T-helper 17 cell (primary cell): ENCODE measurements around the gene PDZRN3. TPM values are rescaled to one million over a fixed set of nuclear protein-coding genes. Genes with fewer than 3 reads are reported as not detected.

Experiments used
- ATAC-seq: fragments of 150-1000 bp; cut with Tn5 transposase; 2 replicates; pipeline ENCODE4 v1.10.0; 2021; ENCODE audit warnings: mild to moderate bottlenecking, moderate library complexity
- DNase-seq, 3 donors: peaks; one replicate each; pipeline versions ENCODE4 v3.0.0 to v3.0.0-alpha.2; 2020 to 2021
- H3K9me3 ChIP-seq: one replicate; pipeline ENCODE4 v1.7.0; 2013; ENCODE audit warnings: low read length, mild to moderate bottlenecking; ENCODE audit not compliant: control insufficient read depth, poor library complexity, severe bottlenecking
- H3K27ac Mint-ChIP-seq: one replicate; pipeline ENCODE4 v1.8.0; 2022; ENCODE audit warnings: mild to moderate bottlenecking, moderate library complexity, mixed read lengths
- H3K27me3 Mint-ChIP-seq: one replicate; pipeline ENCODE4 v1.8.0; 2022; ENCODE audit warnings: mixed read lengths
- H3K36me3 Mint-ChIP-seq: one replicate; pipeline ENCODE4 v1.8.0; 2022; ENCODE audit warnings: low read depth, mixed read lengths
- H3K4me1 Mint-ChIP-seq: one replicate; pipeline ENCODE4 v1.8.0; 2022; ENCODE audit warnings: mild to moderate bottlenecking, mixed read lengths
- H3K4me3 Mint-ChIP-seq: one replicate; pipeline ENCODE4 v1.8.0; 2022; ENCODE audit warnings: mild to moderate bottlenecking, moderate library complexity, mixed read lengths
- total RNA-seq, 4 donors: library from RNA in 2 of 4; stranded (reverse) in 2 of 4; gene quantifications; one replicate each; pipeline ENCODE4 v1.2.3 and lab custom pipeline; 2022 to 2026

The PDZRN3 gene
- total RNA-seq, 2 donors from 2014 or later: not detected

DNA sequence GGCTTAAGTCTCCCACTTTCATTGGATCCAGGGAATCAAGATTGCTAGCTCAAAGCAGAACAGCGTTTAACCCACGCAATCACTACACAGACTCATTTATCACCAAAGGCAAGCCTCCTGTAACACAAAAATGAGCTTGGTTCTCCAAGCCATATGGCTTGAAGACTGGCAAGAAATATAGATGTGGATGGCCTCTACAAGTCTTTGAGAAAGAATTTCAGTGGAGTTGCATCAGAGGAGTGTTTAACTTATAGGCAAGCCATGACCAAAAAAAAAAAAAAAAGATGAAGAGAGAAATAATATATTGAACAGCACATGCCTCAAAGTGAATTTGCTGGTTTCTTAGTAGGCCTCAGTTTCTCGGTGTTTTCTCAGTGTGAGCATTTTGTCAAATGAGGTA is 27.3 kb downstream of the PDZRN3 start:
- no peak for ATAC-seq
- DNase-seq: no peak
- Mint-ChIP-seq H3K36me3 (no peaks in the 10 kb centered on the region), H3K4me1 (no peaks in the 10 kb centered on the region), H3K27me3 (no peaks in the 10 kb centered on the region), H3K27ac (no peak overlapping the region), H3K4me3 (no peak overlapping the region)
- no peaks in the 10 kb centered on the region for H3K9me3 ChIP-seq

GRCh38 chr3:73592154-73593144 is 32.3 kb downstream of the PDZRN3 start:
- ATAC-seq (no peak), DNase-seq (no peak)
- Mint-ChIP-seq H3K36me3 (no peaks in the 10 kb centered on the region), H3K4me3 (no peak overlapping the region), H3K4me1 (no peaks in the 10 kb centered on the region), H3K27me3 (peaks cover 6% of the 10 kb centered on the region), H3K27ac (no peak overlapping the region)
- no peaks in the 10 kb centered on the region for H3K9me3 ChIP-seq

- no peaks in the 10 kb centered on the region for H3K36me3 Mint-ChIP-seq
- H3K27ac Mint-ChIP-seq: no peak overlapping the region
- no peaks in the 10 kb centered on the region for H3K9me3 ChIP-seq
- ATAC-seq: no peak
- peaks cover 6% of the 10 kb centered on the region for H3K27me3 Mint-ChIP-seq
- H3K4me3 Mint-ChIP-seq: no peak overlapping the region
- H3K4me1 Mint-ChIP-seq: no peaks in the 10 kb centered on the region
- no peak for DNase-seq
These were observed 33.4 kb downstream of the PDZRN3 start for GRCh38 chr3:73591286-73591800.

DNA sequence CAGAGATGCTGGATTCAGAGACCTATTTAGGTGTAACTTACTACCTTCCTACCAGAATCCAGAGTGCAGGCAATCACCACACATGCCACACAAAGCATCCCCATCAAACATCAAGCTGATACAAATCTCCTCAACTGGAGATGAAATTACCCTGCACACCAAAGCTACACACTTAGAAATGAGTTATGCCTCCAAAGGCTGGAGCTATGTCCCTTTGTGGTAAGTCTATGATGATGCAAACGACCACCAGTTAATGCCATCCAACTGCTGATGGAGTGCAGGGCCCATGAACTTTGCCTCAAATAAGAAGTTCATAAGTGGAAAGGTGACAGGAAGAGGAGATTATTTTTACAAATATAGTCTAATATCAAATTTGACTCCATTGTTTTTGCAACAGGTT is 38.1 kb downstream of the PDZRN3 start:
- no peak for DNase-seq
- H3K36me3 Mint-ChIP-seq: no peaks in the 10 kb centered on the region
- H3K4me3 Mint-ChIP-seq: no peak overlapping the region
- H3K27me3 Mint-ChIP-seq: peaks cover 25% of the 10 kb centered on the region
- H3K4me1 Mint-ChIP-seq: no peaks in the 10 kb centered on the region
- ATAC-seq: no peak
- H3K9me3 ChIP-seq: no peaks in the 10 kb centered on the region
- no peak overlapping the region for H3K27ac Mint-ChIP-seq

GRCh38 chr3:73586190-73586589 is 38.6 kb downstream of the PDZRN3 start:
- no peak overlapping the region for H3K27ac Mint-ChIP-seq
- peaks cover 28% of the 10 kb centered on the region for H3K27me3 Mint-ChIP-seq
- ATAC-seq: no peak
- no peak for DNase-seq
- no peak overlapping the region for H3K4me3 Mint-ChIP-seq
- no peaks in the 10 kb centered on the region for H3K36me3 Mint-ChIP-seq
- no peaks in the 10 kb centered on the region for H3K9me3 ChIP-seq
- H3K4me1 Mint-ChIP-seq: no peaks in the 10 kb centered on the region

- no peak overlapping the region for H3K27ac Mint-ChIP-seq
These were observed 39.9 kb downstream of the PDZRN3 start for GRCh38 chr3:73584873-73585272.

GRCh38 chr3:73582535-73582934 is 42.2 kb downstream of the PDZRN3 start:
- no peak for ATAC-seq
- Mint-ChIP-seq H3K27ac (no peak overlapping the region), H3K27me3 (peaks cover 21% of the 10 kb centered on the region), H3K4me3 (no peak overlapping the region), H3K4me1 (no peaks in the 10 kb centered on the region), H3K36me3 (no peaks in the 10 kb centered on the region)
- H3K9me3 ChIP-seq: no peaks in the 10 kb centered on the region
- DNase-seq: no peak

More at GRCh38 chr3:73584873-73585272, 39.9 kb downstream of the PDZRN3 start:
- H3K4me3 Mint-ChIP-seq: no peak overlapping the region
- no peaks in the 10 kb centered on the region for H3K36me3 Mint-ChIP-seq
- no peaks in the 10 kb centered on the region for H3K9me3 ChIP-seq
- ATAC-seq (no peak), DNase-seq (no peak)
- peaks cover 21% of the 10 kb centered on the region for H3K27me3 Mint-ChIP-seq
- H3K4me1 Mint-ChIP-seq: no peaks in the 10 kb centered on the region

GRCh38 chr3:73581134-73581846 is 43.5 kb downstream of the PDZRN3 start:
- no peaks in the 10 kb centered on the region for H3K36me3 Mint-ChIP-seq
- ATAC-seq (no peak), DNase-seq (no peak)
- H3K9me3 ChIP-seq: no peaks in the 10 kb centered on the region
- H3K27me3 Mint-ChIP-seq: peaks cover 21% of the 10 kb centered on the region
- no peak overlapping the region for H3K27ac Mint-ChIP-seq
- no peak overlapping the region for H3K4me3 Mint-ChIP-seq
- H3K4me1 Mint-ChIP-seq: no peaks in the 10 kb centered on the region

GRCh38 chr3:73580343-73580742 is 44.4 kb downstream of the PDZRN3 start:
- no peak overlapping the region for H3K4me3 Mint-ChIP-seq
- no peaks in the 10 kb centered on the region for H3K36me3 Mint-ChIP-seq
- H3K27ac Mint-ChIP-seq: no peak overlapping the region
- no peaks in the 10 kb centered on the region for H3K9me3 ChIP-seq
- H3K27me3 Mint-ChIP-seq: peaks cover 21% of the 10 kb centered on the region
- no peak for DNase-seq
- ATAC-seq: no peak
- no peaks in the 10 kb centered on the region for H3K4me1 Mint-ChIP-seq

GRCh38 chr3:73577704-73578103 is 47.0 kb downstream of the PDZRN3 start:
- Mint-ChIP-seq H3K4me3 (no peak overlapping the region), H3K27ac (no peak overlapping the region), H3K36me3 (no peaks in the 10 kb centered on the region), H3K27me3 (peaks cover 12% of the 10 kb centered on the region), H3K4me1 (no peaks in the 10 kb centered on the region)
- DNase-seq (no peak), ATAC-seq (no peak)
- H3K9me3 ChIP-seq: no peaks in the 10 kb centered on the region

DNA sequence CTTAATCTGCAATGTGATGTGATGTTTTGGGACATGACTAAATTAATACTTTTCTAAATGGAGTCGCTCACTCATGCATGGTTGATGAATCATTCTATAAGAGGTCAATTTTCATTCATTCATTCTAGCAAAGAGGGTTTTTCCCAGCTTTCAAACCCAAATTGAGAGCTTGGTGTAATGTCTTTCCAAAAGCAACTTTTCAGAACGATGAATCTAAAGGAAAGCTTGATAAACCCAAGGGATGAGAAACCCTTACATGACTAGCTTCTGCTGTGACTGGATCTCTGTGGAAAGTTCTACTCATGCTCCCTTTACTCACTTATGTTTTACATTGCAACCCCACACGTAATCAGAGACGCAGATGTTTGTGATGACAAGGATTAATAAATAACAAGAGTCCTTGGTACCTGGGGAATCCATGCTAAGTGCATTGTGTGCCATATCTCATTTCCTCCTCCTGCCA is 47.7 kb downstream of the PDZRN3 start:
- Mint-ChIP-seq H3K4me1 (no peaks in the 10 kb centered on the region), H3K4me3 (no peak overlapping the region), H3K36me3 (no peaks in the 10 kb centered on the region), H3K27me3 (peaks cover 16% of the 10 kb centered on the region), H3K27ac (no peak overlapping the region)
- ATAC-seq (no peak), DNase-seq (no peak)
- H3K9me3 ChIP-seq: no peaks in the 10 kb centered on the region

- peaks cover 2% of the 10 kb centered on the region for H3K4me1 Mint-ChIP-seq
- H3K27ac Mint-ChIP-seq: no peak overlapping the region
- no peaks in the 10 kb centered on the region for H3K9me3 ChIP-seq
- ATAC-seq (no peak), DNase-seq (no peak)
- no peaks in the 10 kb centered on the region for H3K36me3 Mint-ChIP-seq
- no peak overlapping the region for H3K4me3 Mint-ChIP-seq
- peaks cover 21% of the 10 kb centered on the region for H3K27me3 Mint-ChIP-seq
These were observed 48.8 kb downstream of the PDZRN3 start for GRCh38 chr3:73575953-73576352.

DNA sequence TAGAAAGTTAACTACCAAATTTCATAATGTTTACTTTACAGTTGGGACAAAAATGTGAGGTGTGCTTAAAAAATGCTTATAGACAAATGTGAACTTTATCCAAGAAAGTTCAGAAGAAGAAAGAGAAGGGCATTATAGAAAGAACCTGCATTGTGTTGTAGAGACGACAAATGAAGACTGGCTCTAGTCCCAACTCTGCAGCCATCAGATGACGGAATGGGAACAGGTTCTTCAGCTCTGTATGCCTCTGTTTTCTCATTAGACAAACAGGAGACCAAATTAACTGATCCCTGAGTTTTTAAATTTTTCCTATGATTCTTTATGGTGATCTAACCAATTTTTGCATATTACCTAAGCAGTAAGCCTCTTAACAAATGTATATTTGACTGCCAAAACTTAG is 49.2 kb downstream of the PDZRN3 start:
- H3K27me3 Mint-ChIP-seq: peaks cover 25% of the 10 kb centered on the region
- DNase-seq (no peak), ATAC-seq (no peak)
- H3K36me3 Mint-ChIP-seq: no peaks in the 10 kb centered on the region
- no peak overlapping the region for H3K27ac Mint-ChIP-seq
- H3K9me3 ChIP-seq: no peaks in the 10 kb centered on the region
- H3K4me1 Mint-ChIP-seq: peaks cover 2% of the 10 kb centered on the region
- no peak overlapping the region for H3K4me3 Mint-ChIP-seq
